ENCODE data around the gene FAM78B.

Gene FAM78B

DNA sequence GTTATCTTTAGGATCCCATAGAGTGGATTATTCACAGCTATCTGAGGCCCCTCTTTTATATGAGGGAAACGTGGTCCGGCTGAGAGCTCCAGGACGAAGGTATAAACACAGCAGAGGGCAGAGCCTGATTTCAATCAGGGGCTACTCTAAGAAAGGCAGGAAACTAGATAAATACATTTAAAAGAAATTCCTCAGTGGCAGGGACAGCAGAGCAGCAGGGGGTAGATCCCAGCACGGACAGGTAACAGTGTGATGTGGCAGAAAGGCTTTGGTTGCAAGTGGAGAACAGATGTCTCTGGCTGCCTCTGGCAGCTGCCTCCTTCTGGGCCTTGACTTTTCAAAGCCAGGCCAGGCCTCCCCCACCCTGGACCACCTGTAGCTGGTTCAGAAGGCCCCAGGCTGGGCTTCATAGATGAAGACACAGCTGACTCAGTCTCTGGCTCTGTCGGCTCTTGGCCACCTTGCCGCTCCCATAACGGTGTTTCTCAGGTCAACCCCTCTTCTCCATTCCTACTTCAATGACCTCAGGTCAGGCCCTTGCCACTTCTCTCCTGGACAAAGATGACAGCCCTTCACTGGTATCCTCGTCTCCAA, 43.8 kb downstream of the FAM78B start:
- no peak overlapping the region for H3K27ac ChIP-seq
- DNase-seq (ENCODE audit: low read depth, low spot score) = no peak
- H3K9me3 ChIP-seq (ENCODE audit: low read depth, low read length) = no peaks in the 10 kb centered on the region
- H3K4me3 ChIP-seq = no peak overlapping the region
- H3K36me3 ChIP-seq (ENCODE audit: insufficient read depth, low read length) = no peaks in the 10 kb centered on the region
- TF ChIP-seq POLR2AphosphoS5 (IDR thresholded peaks at IDR 0.05; ENCODE audit: borderline replicate concordance, low read depth, low read length) = no peak
- H3K9ac ChIP-seq (ENCODE audit: insufficient read length) = no peak overlapping the region

DNA sequence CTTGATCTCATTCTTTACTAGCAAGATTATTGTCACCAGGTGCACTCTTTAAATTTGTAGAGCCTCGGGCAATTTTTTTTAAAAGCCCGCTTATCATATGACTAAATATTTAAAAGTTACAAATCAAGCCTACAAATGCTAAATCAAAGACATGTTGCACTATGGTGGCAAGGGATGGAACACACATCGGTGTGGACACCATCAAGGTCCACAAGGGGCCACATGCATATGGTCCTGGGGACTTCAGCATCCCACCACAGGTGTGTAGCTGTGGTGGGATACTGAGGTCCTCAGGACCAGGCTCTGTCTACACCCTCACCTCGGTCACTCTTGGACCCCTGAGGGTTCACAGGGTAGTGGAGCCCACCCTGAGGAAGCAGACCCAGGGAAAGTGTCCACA, 45.8 kb downstream of the FAM78B start:
- TF ChIP-seq POLR2AphosphoS5 (IDR thresholded peaks at IDR 0.05; ENCODE audit: borderline replicate concordance, low read depth, low read length) (no peak), EZH2 (IDR thresholded peaks at IDR 0.05) (no peak), FOXP2 (optimal IDR thresholded peaks at IDR 0.05; ENCODE audit: control extremely low read depth, extremely low read length, insufficient read depth) (no peak)
- no peak for DNase-seq (ENCODE audit: low read depth, low spot score)
- Histone ChIP-seq H3K9me3 (ENCODE audit: low read depth, low read length) (no peaks in the 10 kb centered on the region), H3K36me3 (ENCODE audit: insufficient read depth, low read length) (no peaks in the 10 kb centered on the region), H3K9ac (ENCODE audit: insufficient read length) (no peak overlapping the region), H3K4me3 (no peak overlapping the region), H3K27ac (no peak overlapping the region)

DNA sequence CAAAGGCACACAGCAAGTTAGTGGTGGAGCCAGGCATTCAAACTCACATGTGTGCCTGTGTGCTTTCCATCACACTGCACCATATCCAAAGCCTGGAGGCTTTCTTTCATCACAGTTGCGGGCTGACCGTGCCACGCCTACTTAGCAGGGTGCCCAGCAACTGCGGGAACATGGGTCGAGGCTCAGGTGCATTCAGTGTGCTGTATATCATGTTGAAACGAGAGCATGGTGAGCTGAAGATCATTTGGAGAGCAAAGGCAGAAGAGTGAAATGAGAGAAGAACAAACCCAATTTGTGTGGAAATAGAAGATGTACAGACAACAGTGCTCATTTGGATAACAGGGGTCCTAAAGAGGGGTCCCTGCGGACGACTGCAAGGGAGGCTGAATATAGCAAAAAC, 46.5 kb downstream of the FAM78B start:
- no peak for DNase-seq (ENCODE audit: low read depth, low spot score)
- Histone ChIP-seq H3K36me3 (ENCODE audit: insufficient read depth, low read length) (no peaks in the 10 kb centered on the region), H3K9me3 (ENCODE audit: low read depth, low read length) (no peaks in the 10 kb centered on the region), H3K9ac (ENCODE audit: insufficient read length) (no peak overlapping the region), H3K4me3 (no peak overlapping the region), H3K27ac (no peak overlapping the region)
- TF ChIP-seq EZH2 (IDR thresholded peaks at IDR 0.05) (no peak), POLR2AphosphoS5 (IDR thresholded peaks at IDR 0.05; ENCODE audit: borderline replicate concordance, low read depth, low read length) (no peak), FOXP2 (optimal IDR thresholded peaks at IDR 0.05; ENCODE audit: control extremely low read depth, extremely low read length, insufficient read depth) (no peak)

DNA sequence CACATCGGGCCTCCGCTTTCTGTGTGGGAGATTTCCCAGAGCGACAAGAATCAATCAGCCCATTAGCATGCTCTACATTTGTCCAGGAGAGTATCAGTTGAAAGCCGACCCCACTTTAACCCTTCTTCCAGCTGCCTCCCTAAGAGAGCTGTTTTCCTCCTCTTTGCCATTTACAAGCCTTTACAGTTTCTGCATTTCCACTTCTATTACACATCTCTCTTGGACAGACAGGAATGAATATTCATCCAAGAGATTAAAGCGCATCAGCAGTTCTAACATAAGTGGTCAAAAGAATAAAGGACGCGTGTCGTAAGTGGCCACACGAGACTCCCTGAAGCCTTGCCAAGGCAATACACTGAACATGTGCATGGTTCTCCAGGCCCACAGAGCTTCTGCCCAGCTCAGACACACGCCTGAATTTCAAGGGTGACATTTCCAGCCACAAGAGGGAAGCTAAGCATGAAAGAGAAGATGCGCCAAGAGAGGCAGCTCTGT, 47.3 kb downstream of the FAM78B start:
- H3K36me3 ChIP-seq (ENCODE audit: insufficient read depth, low read length) = no peaks in the 10 kb centered on the region
- H3K27ac ChIP-seq = no peak overlapping the region
- H3K9ac ChIP-seq (ENCODE audit: insufficient read length) = no peak overlapping the region
- H3K9me3 ChIP-seq (ENCODE audit: low read depth, low read length) = no peaks in the 10 kb centered on the region
- TF ChIP-seq EZH2 (IDR thresholded peaks at IDR 0.05) = no peak
- no peak for TF ChIP-seq FOXP2 (optimal IDR thresholded peaks at IDR 0.05; ENCODE audit: control extremely low read depth, extremely low read length, insufficient read depth)
- no peak for TF ChIP-seq POLR2AphosphoS5 (IDR thresholded peaks at IDR 0.05; ENCODE audit: borderline replicate concordance, low read depth, low read length)
- DNase-seq (ENCODE audit: low read depth, low spot score) = no peak
- H3K4me3 ChIP-seq = no peak overlapping the region

DNA sequence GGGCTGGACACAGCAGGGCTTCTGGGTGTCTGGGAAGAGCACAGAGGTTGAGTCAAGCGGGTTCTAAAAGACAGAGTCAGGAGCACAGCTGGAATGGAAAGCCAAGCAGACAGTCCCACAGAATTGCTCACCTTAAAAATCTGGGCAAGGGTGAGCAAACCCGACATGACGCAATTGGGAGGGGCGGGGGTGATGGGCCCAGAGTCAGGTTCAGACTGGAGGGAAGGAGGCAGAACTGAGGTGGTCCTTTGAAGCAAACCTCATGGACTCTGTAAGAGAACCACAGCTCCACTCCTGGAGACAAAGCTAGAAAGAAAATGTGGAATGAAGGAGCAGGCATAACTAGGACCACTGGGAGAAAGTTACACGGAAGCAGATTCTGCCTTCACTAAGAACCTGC, 49.0 kb downstream of the FAM78B start:
- H3K9me3 ChIP-seq (ENCODE audit: low read depth, low read length) = no peaks in the 10 kb centered on the region
- no peaks in the 10 kb centered on the region for H3K36me3 ChIP-seq (ENCODE audit: insufficient read depth, low read length)
- no peak overlapping the region for H3K9ac ChIP-seq (ENCODE audit: insufficient read length)
- H3K4me3 ChIP-seq = no peak overlapping the region
- no peak overlapping the region for H3K27ac ChIP-seq
- no peak for DNase-seq (ENCODE audit: low read depth, low spot score)
- TF ChIP-seq FOXP2 (optimal IDR thresholded peaks at IDR 0.05; ENCODE audit: control extremely low read depth, extremely low read length, insufficient read depth) = no peak
- no peak for TF ChIP-seq POLR2AphosphoS5 (IDR thresholded peaks at IDR 0.05; ENCODE audit: borderline replicate concordance, low read depth, low read length)
- no peak for TF ChIP-seq EZH2 (IDR thresholded peaks at IDR 0.05)

DNA sequence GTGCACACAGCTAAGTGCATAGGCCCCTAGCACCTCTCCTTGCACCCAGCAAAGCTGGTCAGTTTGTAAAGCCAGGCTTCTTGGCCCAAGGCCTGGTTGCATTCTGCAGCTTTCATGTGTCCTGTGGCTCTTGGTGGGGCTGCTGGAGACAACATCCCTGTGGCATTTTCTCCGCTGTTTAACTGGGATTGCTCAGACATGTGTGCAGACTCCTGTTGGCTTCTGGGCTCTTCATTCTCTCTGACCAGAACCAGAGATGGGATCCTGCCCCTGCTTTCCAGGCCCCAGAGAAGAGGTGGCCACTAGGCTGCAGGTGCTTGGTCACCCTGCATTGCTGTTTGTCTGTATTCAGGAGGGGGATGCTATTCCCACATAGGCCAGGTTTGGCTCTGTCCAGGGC, 50.8 kb downstream of the FAM78B start:
- Histone ChIP-seq H3K9ac (ENCODE audit: insufficient read length) (no peak overlapping the region), H3K4me3 (no peak overlapping the region), H3K36me3 (ENCODE audit: insufficient read depth, low read length) (no peaks in the 10 kb centered on the region), H3K9me3 (ENCODE audit: low read depth, low read length) (no peaks in the 10 kb centered on the region), H3K27ac (no peak overlapping the region)
- no peak for DNase-seq (ENCODE audit: low read depth, low spot score)
- TF ChIP-seq EZH2 (IDR thresholded peaks at IDR 0.05) = no peak
- TF ChIP-seq POLR2AphosphoS5 (IDR thresholded peaks at IDR 0.05; ENCODE audit: borderline replicate concordance, low read depth, low read length) = no peak
- TF ChIP-seq FOXP2 (optimal IDR thresholded peaks at IDR 0.05; ENCODE audit: control extremely low read depth, extremely low read length, insufficient read depth) = no peak

DNA sequence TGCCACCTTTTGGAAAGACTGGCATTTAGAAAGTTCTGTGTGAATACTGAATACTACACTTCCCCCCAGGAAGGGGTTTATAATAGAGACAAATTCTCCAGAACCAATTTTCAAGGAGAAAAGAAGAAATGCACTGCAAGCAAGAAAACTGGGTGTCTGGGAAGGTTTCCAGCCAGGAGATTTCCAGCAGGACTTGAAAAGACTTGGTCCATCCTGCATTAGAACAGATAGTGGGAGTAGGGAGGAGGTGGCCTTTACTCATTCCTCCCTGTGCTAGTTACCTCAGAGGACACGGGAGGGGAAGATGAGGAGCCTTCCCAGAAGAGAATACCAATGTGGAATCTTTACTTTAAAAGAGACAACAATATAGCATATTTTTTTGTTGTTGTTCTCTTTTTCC, 52.4 kb downstream of the FAM78B start:
- no peak overlapping the region for H3K4me3 ChIP-seq
- no peaks in the 10 kb centered on the region for H3K9me3 ChIP-seq (ENCODE audit: low read depth, low read length)
- no peak for TF ChIP-seq FOXP2 (optimal IDR thresholded peaks at IDR 0.05; ENCODE audit: control extremely low read depth, extremely low read length, insufficient read depth)
- TF ChIP-seq EZH2 (IDR thresholded peaks at IDR 0.05) = no peak
- TF ChIP-seq POLR2AphosphoS5 (IDR thresholded peaks at IDR 0.05; ENCODE audit: borderline replicate concordance, low read depth, low read length) = no peak
- no peak for DNase-seq (ENCODE audit: low read depth, low spot score)
- no peak overlapping the region for H3K27ac ChIP-seq
- no peak overlapping the region for H3K9ac ChIP-seq (ENCODE audit: insufficient read length)
- H3K36me3 ChIP-seq (ENCODE audit: insufficient read depth, low read length) = no peaks in the 10 kb centered on the region

DNA sequence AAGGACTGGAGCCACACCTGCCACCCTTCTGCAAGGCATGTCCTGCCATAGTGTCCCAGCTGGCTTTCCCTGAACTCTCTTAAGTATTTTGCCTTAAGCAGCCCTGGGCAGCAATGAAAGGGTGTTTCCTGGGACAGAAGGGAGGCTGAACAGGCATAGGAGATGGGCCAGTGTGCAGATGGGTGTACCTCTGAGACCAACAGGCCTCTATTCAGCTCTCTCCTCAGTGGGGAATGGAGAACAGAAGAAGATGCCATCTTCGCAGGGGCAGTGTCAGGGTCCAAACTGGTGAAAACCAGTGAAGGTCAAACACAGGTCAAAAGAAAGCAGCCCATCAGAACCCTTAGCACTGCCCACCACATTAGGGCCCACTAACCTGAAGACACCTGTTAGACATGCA, 53.2 kb downstream of the FAM78B start:
- TF ChIP-seq FOXP2 (optimal IDR thresholded peaks at IDR 0.05; ENCODE audit: control extremely low read depth, extremely low read length, insufficient read depth) (no peak), POLR2AphosphoS5 (IDR thresholded peaks at IDR 0.05; ENCODE audit: borderline replicate concordance, low read depth, low read length) (no peak), EZH2 (IDR thresholded peaks at IDR 0.05) (no peak)
- Histone ChIP-seq H3K9ac (ENCODE audit: insufficient read length) (no peak overlapping the region), H3K4me3 (no peak overlapping the region), H3K27ac (no peak overlapping the region), H3K36me3 (ENCODE audit: insufficient read depth, low read length) (no peaks in the 10 kb centered on the region), H3K9me3 (ENCODE audit: low read depth, low read length) (no peaks in the 10 kb centered on the region)
- no peak for DNase-seq (ENCODE audit: low read depth, low spot score)

DNA sequence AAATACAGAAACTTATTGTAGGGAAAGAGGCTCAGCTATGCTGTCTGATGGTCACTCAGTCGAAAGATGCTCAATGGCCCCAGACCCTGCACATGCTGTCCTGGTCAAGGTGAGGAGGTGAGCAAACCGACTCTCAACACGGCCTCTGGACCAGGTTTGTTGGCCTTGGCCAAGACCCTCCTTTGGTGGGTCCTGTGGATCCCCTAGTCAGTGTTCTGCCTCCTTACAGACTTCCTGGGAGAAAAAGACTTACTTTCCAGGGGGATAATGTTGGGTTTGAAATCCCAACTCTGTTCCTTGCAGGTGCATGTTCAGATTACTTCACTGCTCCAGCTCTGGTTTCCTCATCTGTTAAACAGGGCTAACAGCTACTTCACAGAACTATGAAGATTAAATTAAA, 53.8 kb downstream of the FAM78B start:
- Histone ChIP-seq H3K9ac (ENCODE audit: insufficient read length) (no peak overlapping the region), H3K9me3 (ENCODE audit: low read depth, low read length) (no peaks in the 10 kb centered on the region), H3K4me3 (no peak overlapping the region), H3K27ac (no peak overlapping the region), H3K36me3 (ENCODE audit: insufficient read depth, low read length) (no peaks in the 10 kb centered on the region)
- DNase-seq (ENCODE audit: low read depth, low spot score) = no peak
- TF ChIP-seq FOXP2 (optimal IDR thresholded peaks at IDR 0.05; ENCODE audit: control extremely low read depth, extremely low read length, insufficient read depth) (no peak), EZH2 (IDR thresholded peaks at IDR 0.05) (no peak), POLR2AphosphoS5 (IDR thresholded peaks at IDR 0.05; ENCODE audit: borderline replicate concordance, low read depth, low read length) (no peak)
